GM12878 (cell line): ENCODE measurements around the gene KCTD16. TPM values are rescaled to one million over a fixed set of nuclear protein-coding genes. Genes with fewer than 3 reads are reported as not detected.

Experiments used
- ATAC-seq: fragments of 200-7000 bp; cut with Tn5 transposase; 3 replicates; pipeline ENCODE4 v1.9.1; 2020; ENCODE audit warnings: mild to moderate bottlenecking, moderate library complexity
- BruUV-seq: library from RNA; stranded (reverse); fragments of 400-500 nt; replicated peaks from 2 replicates; lab custom pipeline; 2021; lab: Mats Ljungman, UMichigan
- CTCF ChIA-PET: fragments of 300-600 bp; sonication (Branson Sonifier 250); formaldehyde crosslinking; extraction: SDS; loops from one replicate; lab custom pipeline; 2021; ENCODE audit warnings: inconsistent platforms; lab: Yijun Ruan, JAX
- POLR2A ChIA-PET: fragments of 350-600 bp; formaldehyde crosslinking; extraction: SDS; loops from one replicate; lab custom pipeline; 2021; ENCODE audit warnings: inconsistent platforms; lab: Charles Lee
- RAD21 ChIA-PET: fragments of 300-600 bp; sonication (Branson Sonifier 250); formaldehyde crosslinking; loops from one replicate; lab custom pipeline; 2023; ENCODE audit warnings: antibody characterized with exemption; ENCODE audit not compliant: unreplicated experiment; lab: Charles Lee
- SMC1A ChIA-PET: fragments of 300-600 bp; sonication (Branson Sonifier 250); formaldehyde crosslinking; loops from one replicate; lab custom pipeline; 2023; ENCODE audit not compliant: unreplicated experiment, uncharacterized antibody; lab: Charles Lee
- DNase-seq: peaks from one replicate; pipeline ENCODE4 v3.0.0-alpha.2; 2011; ENCODE audit warnings: low read depth, low spot score
- FAIRE-seq: peaks from 3 replicates; lab custom pipeline; 2011; peaks lifted over from hg19 to GRCh38; lab: Jason Lieb, UNC
- H2AFZ ChIP-seq: 2 replicates; pipeline ENCODE4 v1.6.0; 2011; ENCODE audit warnings: low read depth, low read length, control low read depth; ENCODE audit not compliant: control insufficient read depth
- H3K27ac ChIP-seq: 2 replicates; pipeline ENCODE4 v1.5.1; 2011; ENCODE audit warnings: control low read depth; ENCODE audit not compliant: control insufficient read depth, insufficient read depth
- H3K27me3 ChIP-seq, 2 experiments: replicated peaks in 1 of 2; 2 replicates each; pipeline versions ENCODE4 v1.6.0 to v1.6.1; 2011; ENCODE audit warnings: low read length in 1 of 2; ENCODE audit not compliant: control insufficient read depth in 2 of 2, insufficient read depth in 2 of 2
- H3K36me3 ChIP-seq, 2 experiments: 2 replicates each; pipeline ENCODE4 v1.5.1; 2011; ENCODE audit warnings: low read length in 1 of 2; ENCODE audit not compliant: control insufficient read depth in 2 of 2, insufficient read depth in 2 of 2
- H3K4me1 ChIP-seq: 2 replicates; pipeline ENCODE4 v1.6.1; 2011; ENCODE audit warnings: mild to moderate bottlenecking, low read length, moderate library complexity, mixed read lengths; ENCODE audit not compliant: control insufficient read depth, insufficient read depth
- H3K4me2 ChIP-seq: 2 replicates; pipeline ENCODE4 v1.6.0; 2011; ENCODE audit warnings: control low read depth; ENCODE audit not compliant: control insufficient read depth, insufficient read depth
- H3K4me3 ChIP-seq: fragments of 200-600 bp; sonication (generic); 2 replicates; pipeline ENCODE4 v1.5.1; 2016
- H3K79me2 ChIP-seq: 2 replicates; pipeline ENCODE4 v1.6.0; 2011; ENCODE audit warnings: low read length; ENCODE audit not compliant: control insufficient read depth, insufficient read depth
- H3K9ac ChIP-seq: 2 replicates; pipeline ENCODE4 v1.8.0; 2011; ENCODE audit warnings: low read length, control low read depth, mixed read lengths; ENCODE audit not compliant: control insufficient read depth, insufficient read depth
- H3K9me3 ChIP-seq: replicated peaks from 3 replicates; pipeline ENCODE4 v1.5.1; 2011; ENCODE audit warnings: mild to moderate bottlenecking, low read length; ENCODE audit not compliant: control insufficient read depth, insufficient read depth
- H4K20me1 ChIP-seq: 2 replicates; pipeline ENCODE4 v1.6.0; 2011; ENCODE audit not compliant: control insufficient read depth, insufficient read depth
- FOXK2 ChIP-seq: fragments of 450-650 bp; IDR thresholded peaks from 2 replicates; pipeline ENCODE4 v1.6.1; 2017; ENCODE audit warnings: mild to moderate bottlenecking, moderate library complexity
- POLR2AphosphoS5 ChIP-seq: IDR thresholded peaks from 2 replicates; pipeline ENCODE4 v1.6.1; 2011; ENCODE audit warnings: mild to moderate bottlenecking, low read length, inconsistent platforms
- POU2F2 ChIP-seq: IDR thresholded peaks from 3 replicates; pipeline ENCODE4 v1.6.1; 2011; ENCODE audit warnings: low read depth, mild to moderate bottlenecking, low read length, borderline replicate concordance
- SREBF1 ChIP-seq: IDR thresholded peaks from 2 replicates; pipeline ENCODE4 v1.6.1; 2012; ENCODE audit warnings: mild to moderate bottlenecking, low read length
- ZNF217 ChIP-seq: fragments of 450-650 bp; IDR thresholded peaks from 2 replicates; pipeline ENCODE4 v1.6.1; 2017; ENCODE audit warnings: antibody characterized with exemption, mild to moderate bottlenecking
- WGBS: methylation state at CpG from one replicate; pipeline ENCODE4 v1.1.6; 2016; ENCODE audit warnings: low lambda C conversion rate; ENCODE audit not compliant: insufficient replicate concordance, insufficient coverage; ENCODE audit errors: missing lambda C conversion rate; 5-methylcytosine and 5-hydroxymethylcytosine counted together
- in situ Hi-C: fragments of 300-500 bp; cut with MboI; formaldehyde crosslinking; loops from 9 replicates; pipeline ENCODE4 v1.14.3; 2018; ENCODE audit warnings: mixed read lengths
- intact Hi-C: fragments of 100-400 bp; cut with micrococcal nuclease; formaldehyde crosslinking; loops from one replicate; pipeline ENCODE4 v1.14.2; 2022; ENCODE audit not compliant: unreplicated experiment
- polyA plus RNA-seq, 11 experiments: library from polyadenylated mRNA; depleted of rRNA in 4 of 11; unstranded in 6 of 11; stranded (reverse) in 5 of 11; fragments of >200 nt; fragmentation: Nextera tagmentation in 4 of 11; fragmentation: Illumina TruSeq in 1 of 11; extraction: Ambion mirVana in 4 of 11; extraction: Trizol in 1 of 11; gene quantifications; 1 replicate in 1 of 11; 2 replicates in 10 of 11; pipeline versions ENCODE4 v1.2.1 to v1.2.3, GENCODE V29; 2011 to 2016; ENCODE audit warnings: inconsistent platforms in 2 of 11, missing spikeins in 2 of 11, low read depth in 1 of 11
- total RNA-seq, 4 experiments: library from RNA; depleted of rRNA in 3 of 4; stranded (reverse); fragments of >200 nt in 3 of 4; fragmentation: Illumina TruSeq in 1 of 4; extraction: Trizol in 1 of 4; gene quantifications; 2 replicates each; pipeline versions ENCODE4 v1.2.1 to v1.2.3, GENCODE V29; 2013 to 2021

KCTD16 gene
- total and polyA plus RNA-seq, 10 of the 15 experiments (the other 5 are each of a cell fraction or from before 2014, with no cell fraction given): 0.03 to 0.10 (median 0.06) TPM; not detected in 3

DNA sequence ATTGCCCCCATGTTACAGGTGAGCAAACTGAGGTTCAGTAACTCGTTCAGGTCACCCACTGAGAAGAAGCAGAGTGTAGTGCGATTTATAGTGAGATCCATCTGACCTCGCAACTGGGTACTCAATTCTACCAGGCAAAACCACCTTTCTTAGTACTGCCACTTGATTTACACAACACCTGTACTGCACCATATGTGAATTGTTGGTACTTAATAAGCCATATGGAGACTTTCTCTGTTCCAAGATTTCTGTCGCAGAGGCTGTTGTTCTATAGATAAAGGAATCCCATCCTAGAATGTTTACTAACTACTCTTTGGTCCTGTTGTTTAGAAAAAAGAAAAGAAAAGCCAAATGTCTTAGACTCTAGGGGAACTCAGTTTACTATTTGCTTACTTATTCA lies 287.5 kb downstream of the KCTD16 start (continued):
- TF ChIP-seq POU2F2: no peak
- TF ChIP-seq, all 136 proteins: peak for 0

DNA sequence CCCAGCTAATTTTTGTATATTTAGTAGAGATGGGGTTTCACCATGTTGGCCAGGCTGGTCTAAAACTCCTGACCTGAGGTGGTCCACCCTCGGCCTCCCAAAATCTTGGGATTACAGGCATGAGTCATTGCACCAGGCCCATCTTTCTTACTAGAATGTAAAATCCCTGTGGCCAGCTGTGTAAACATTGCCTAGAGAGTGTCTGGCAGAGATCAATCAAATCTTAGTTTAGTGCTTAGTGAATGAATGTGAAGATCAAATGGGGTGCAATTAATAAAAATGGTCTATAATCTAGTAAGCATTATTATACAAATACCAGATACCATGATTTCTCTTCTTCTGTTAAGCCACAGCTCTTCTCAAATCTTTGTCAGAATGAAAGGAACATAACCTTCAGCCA lies 289.9 kb downstream of the KCTD16 start:
- no peak for ATAC-seq
- BruUV-seq: no TSS peak
- DNase-seq: no peak
- RAD21 ChIA-PET: no interaction called here
- SMC1A ChIA-PET: no interaction called here
- no peak overlapping the region for H3K4me2 ChIP-seq
- no peaks in the 10 kb centered on the region for H4K20me1 ChIP-seq
- no peak overlapping the region for H3K27ac ChIP-seq
- intact Hi-C loops: no loop called here
- 7% methylated on average over 1 of the region's 1 CpG for WGBS
- H3K4me3 ChIP-seq: no peak overlapping the region
- no peak overlapping the region for H3K9ac ChIP-seq
- POLR2A ChIA-PET: no interaction called here
- in situ Hi-C loops: no loop called here
- TF ChIP-seq POLR2AphosphoS5 (no peak), FOXK2 (no peak), ZNF217 (no peak)
- no peaks in the 10 kb centered on the region for H3K27me3 ChIP-seq
- H3K79me2 ChIP-seq: no peaks in the 10 kb centered on the region
- no peaks in the 10 kb centered on the region for H3K36me3 ChIP-seq
- no peaks in the 10 kb centered on the region for H3K4me1 ChIP-seq
- H3K9me3 ChIP-seq: no peaks in the 10 kb centered on the region
- no peak for FAIRE-seq
- CTCF ChIA-PET: no interaction called here
- no peak overlapping the region for H2AFZ ChIP-seq

DNA sequence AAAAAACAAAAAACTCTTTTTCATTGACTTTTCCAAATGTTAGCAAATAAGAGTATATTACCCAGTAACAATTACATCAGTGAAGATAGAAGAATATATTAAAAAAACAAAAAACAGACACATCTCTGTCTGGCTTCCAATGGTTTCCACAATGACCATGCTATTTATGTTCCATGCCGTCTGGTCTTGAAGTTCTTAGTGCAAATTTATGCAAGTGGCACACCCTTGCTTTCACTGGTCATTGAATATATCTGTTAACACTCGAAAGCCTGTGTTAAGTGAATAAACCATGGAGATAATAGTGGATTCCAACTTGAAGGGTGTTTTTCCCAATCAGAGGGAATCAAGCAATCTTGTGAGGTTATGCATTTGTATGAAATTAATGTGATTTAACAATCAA lies 291.9 kb downstream of the KCTD16 start:
- WGBS: 0% methylated on average over 2 of the region's 2 CpGs
- ChIA-PET CTCF (interaction anchor here (0.6 kb wide), 1 partner anchor 80 kb away, joined by 3 read pairs; no protein-coding TSS in a partner anchor), RAD21 (interaction anchor here (0.7 kb wide), 1 partner anchor 123 kb away, joined by 3 read pairs; no protein-coding TSS in a partner anchor), POLR2A (no interaction called here), SMC1A (no interaction called here)
- Histone ChIP-seq H3K27ac (no peak overlapping the region), H4K20me1 (no peaks in the 10 kb centered on the region), H3K4me2 (no peak overlapping the region), H3K27me3 (no peaks in the 10 kb centered on the region), H3K4me1 (no peaks in the 10 kb centered on the region), H3K9ac (no peak overlapping the region), H2AFZ (no peak overlapping the region), H3K79me2 (no peaks in the 10 kb centered on the region), H3K36me3 (no peaks in the 10 kb centered on the region), H3K9me3 (no peaks in the 10 kb centered on the region), H3K4me3 (no peak overlapping the region)
- DNase-seq (no peak), FAIRE-seq (no peak), ATAC-seq (no peak)
- BruUV-seq: no TSS peak
- no peak for TF ChIP-seq SREBF1
- in situ Hi-C loops (no loop called here), intact Hi-C loops (no loop called here)
